GM12878 (cell line): ENCODE results near the gene ROR2.

Source experiments
- CTCF ChIP-seq, 3 experiments: IDR thresholded peaks in 2 of 3; conservative IDR thresholded peaks in 1 of 3; 2 replicates each; pipeline ENCODE4 v1.5.1; 2011; ENCODE audit warnings: low read depth in 3 of 3, low read length in 3 of 3, mild to moderate bottlenecking in 3 of 3, control low read depth in 2 of 3, moderate library complexity in 2 of 3, inconsistent platforms in 1 of 3, mixed read lengths in 1 of 3; ENCODE audit not compliant: control insufficient read depth in 2 of 3, insufficient read depth in 1 of 3; ENCODE audit errors: extremely low read depth in 1 of 3
- EP300 ChIP-seq, 2 experiments: fragments of 150-350 bp in 1 of 2; IDR thresholded peaks; 2 replicates each; pipeline ENCODE4 v1.6.1; 2011 to 2012; ENCODE audit warnings: low read depth in 2 of 2, low read length in 2 of 2, borderline replicate concordance in 1 of 2, improper control_type of control experiment in 1 of 2, inconsistent platforms in 1 of 2; ENCODE audit not compliant: control insufficient read depth in 1 of 2
- GABPA ChIP-seq: IDR thresholded peaks from 2 replicates; pipeline ENCODE4 v1.6.1; 2014; ENCODE audit warnings: antibody characterized with exemption, low read depth, mild to moderate bottlenecking, inconsistent platforms
- JUNB ChIP-seq: IDR thresholded peaks from 2 replicates; pipeline ENCODE4 v1.6.1; 2016; ENCODE audit warnings: antibody characterized with exemption, mild to moderate bottlenecking
- MTA3 ChIP-seq: IDR thresholded peaks from 2 replicates; pipeline ENCODE4 v1.6.1; 2012; ENCODE audit warnings: low read length, inconsistent platforms, borderline replicate concordance
- NR2C1 ChIP-seq: fragments of 450-650 bp; IDR thresholded peaks from 2 replicates; pipeline ENCODE4 v1.6.1; 2017; ENCODE audit warnings: antibody characterized with exemption, mild to moderate bottlenecking, moderate library complexity
- POLR2AphosphoS5 ChIP-seq: IDR thresholded peaks from 2 replicates; pipeline ENCODE4 v1.6.1; 2011; ENCODE audit warnings: mild to moderate bottlenecking, low read length, inconsistent platforms
- RFX5 ChIP-seq: IDR thresholded peaks from 2 replicates; pipeline ENCODE4 v1.6.1; 2011; ENCODE audit warnings: low read depth, low read length, improper control_type of control experiment
- SMC3 ChIP-seq: IDR thresholded peaks from 2 replicates; pipeline ENCODE4 v1.6.1; 2011; ENCODE audit warnings: low read length, improper control_type of control experiment, borderline replicate concordance
- TARDBP ChIP-seq: IDR thresholded peaks from 2 replicates; pipeline ENCODE4 v1.6.1; 2016; ENCODE audit warnings: borderline replicate concordance
- ZBED1 ChIP-seq: IDR thresholded peaks from 2 replicates; pipeline ENCODE4 v1.6.1; 2016; ENCODE audit warnings: borderline replicate concordance
- TF ChIP-seq, protein P1 (sequence below): IDR thresholded peaks from 2 replicates; pipeline ENCODE4 v1.6.1; 2012; ENCODE audit warnings: low read depth, low read length, improper control_type of control experiment

DNA sequence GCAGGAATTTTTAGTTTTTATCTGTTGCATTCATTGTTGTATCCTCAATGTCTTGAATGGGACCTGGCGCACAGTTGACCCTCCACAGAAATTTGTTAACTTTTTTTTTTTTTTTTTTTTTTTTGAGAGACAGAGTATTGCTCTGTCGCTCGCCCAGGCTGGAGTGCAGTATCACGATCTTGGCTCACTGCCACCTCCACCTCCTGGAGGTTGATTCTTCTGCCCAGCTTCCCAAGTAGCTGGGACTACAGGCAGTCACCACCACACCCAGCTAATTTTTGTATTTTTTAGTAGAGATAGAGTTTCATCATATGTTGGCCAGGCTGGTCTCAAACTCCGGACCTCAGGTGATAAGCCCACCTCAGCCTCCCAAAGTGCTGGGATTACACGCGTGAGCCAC lies 205.9 kb downstream of the ROR2 start:
- no peak for TF ChIP-seq CTCF (IDR thresholded peaks at IDR 0.05 in 2 of 3, conservative IDR thresholded peaks at IDR 0.05 in 1 of 3; ENCODE audit: control insufficient read depth in 2 of 3, extremely low read depth in 1 of 3, insufficient read depth in 1 of 3, low read depth in 3 of 3, low read length in 3 of 3)
- no peak for TF ChIP-seq ZBED1
- TF ChIP-seq GABPA: no peak
- no peak for TF ChIP-seq JUNB
- TF ChIP-seq TARDBP: no peak
- TF ChIP-seq, protein P1, sequence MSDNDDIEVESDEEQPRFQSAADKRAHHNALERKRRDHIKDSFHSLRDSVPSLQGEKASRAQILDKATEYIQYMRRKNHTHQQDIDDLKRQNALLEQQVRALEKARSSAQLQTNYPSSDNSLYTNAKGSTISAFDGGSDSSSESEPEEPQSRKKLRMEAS: no peak
- TF ChIP-seq EP300 (IDR thresholded peaks at IDR 0.05; ENCODE audit: borderline replicate concordance in 1 of 2, control insufficient read depth in 1 of 2, low read depth in 2 of 2, low read length in 2 of 2): no peak
- TF ChIP-seq NR2C1: no peak
- TF ChIP-seq MTA3: no peak
- TF ChIP-seq RFX5: no peak
- TF ChIP-seq POLR2AphosphoS5: no peak
- TF ChIP-seq SMC3: no peak
